Amygdala (tissue), 56 donors: ENCODE results near the gene GCFC2.
A peak's percentile ranks its signal among the peaks of the same experiment; 100 is the strongest.

Experiments used
- DNase-seq, 56 donors: peaks; one replicate each; lab custom pipeline; 2025; lab: John Stamatoyannopoulos, UW

GCFC2 gene

DNA sequence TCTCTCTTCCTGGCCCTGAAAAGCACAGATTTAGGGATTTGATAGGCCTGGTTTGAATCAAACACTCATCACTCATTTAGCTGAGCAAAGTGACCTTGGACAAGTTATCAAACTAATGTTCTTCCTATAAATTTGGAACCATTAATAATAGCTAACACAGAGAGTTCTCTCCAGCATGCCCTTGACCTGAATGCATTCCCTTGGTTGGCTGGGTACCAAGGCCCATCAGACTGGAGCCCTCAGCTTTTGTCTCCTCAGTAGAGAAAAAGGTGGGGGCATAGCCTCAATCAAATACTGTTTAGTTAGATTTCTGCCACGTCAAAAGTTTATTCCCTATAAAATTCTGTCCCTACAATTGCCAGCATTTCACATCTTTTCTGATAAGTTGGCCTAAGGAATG lies 77.9 kb downstream of the GCFC2 start:
- DNase-seq = no peak

DNA sequence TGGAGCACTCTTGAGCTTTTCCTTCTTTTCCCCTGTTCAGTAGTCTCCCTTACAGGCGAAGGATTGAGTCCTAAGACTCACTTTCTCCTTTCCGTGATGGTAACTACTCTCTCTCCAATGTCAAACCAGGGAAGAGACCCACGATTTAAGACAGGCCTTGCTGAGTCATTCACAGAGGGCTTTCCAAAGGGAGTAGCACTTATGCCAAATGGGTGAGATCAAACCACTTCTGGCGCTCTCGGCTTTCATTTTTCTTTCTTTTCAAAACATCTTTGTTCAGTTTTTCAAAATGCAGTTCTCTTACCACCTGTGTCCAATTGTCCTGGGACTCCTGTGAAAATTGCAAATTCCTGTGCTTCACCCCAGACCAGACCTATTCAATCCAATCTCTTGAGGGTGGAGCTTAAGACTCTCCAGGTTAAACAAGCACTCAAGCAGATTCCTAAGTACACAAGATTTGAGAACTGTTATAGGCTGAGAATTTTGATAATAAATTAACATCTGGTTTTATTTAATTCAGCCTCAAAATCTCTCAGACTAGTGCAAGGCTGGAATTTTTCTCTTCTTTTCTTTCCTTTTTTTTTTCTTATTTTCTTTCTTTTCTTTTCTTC lies 78.5 kb downstream of the GCFC2 start:
- DNase-seq = no peak

DNA sequence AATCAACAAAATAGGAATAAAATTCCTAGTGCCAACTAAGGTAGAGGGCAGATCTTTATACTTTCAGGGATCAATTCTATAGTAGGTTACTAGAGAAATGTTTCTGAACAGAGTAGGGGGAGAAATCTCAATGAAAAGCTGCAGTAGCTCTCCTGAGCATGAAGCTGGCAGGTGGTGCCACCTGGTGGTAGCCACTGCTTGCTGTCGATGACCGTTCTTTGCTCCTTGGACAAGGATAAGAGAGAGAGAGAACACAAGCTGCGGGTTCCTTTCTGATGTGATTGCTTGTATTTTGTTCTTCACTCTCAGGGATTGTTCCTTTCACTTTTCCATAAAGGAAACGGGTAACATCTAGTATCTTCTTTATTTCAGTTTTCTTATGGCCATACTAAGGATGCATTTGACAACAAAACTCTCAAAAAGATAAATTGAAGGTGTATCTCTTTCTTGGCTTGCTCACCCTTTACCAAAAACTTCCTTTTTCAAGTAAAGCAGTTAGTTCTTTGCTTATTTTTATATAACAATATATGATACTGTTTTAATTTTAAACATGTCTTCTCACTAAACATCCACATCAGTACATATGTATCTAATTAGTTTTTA lies 82.7 kb downstream of the GCFC2 start:
- peak in 42 of 56 donors; percentile 1 to 80 (median 30) for DNase-seq

DNA sequence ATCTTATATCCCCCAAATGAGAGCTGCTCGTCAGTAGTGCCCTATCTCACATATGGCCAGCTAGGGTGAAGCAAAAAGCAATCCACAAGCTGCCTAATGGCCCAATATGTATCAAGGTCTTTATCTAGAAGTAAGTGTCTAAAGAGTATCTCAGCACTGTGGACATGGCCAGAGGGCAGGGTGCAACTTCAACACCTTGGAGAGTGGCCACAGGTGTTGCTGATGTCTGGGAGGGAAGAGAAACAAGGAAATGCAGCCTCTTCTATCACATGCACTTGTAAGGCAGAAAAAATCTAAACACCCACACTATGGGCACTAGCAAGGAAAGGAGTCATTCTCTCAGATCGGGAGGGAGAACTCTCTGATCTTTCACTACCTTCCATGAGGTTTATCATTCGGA lies 87.8 kb downstream of the GCFC2 start:
- no peak for DNase-seq

DNA sequence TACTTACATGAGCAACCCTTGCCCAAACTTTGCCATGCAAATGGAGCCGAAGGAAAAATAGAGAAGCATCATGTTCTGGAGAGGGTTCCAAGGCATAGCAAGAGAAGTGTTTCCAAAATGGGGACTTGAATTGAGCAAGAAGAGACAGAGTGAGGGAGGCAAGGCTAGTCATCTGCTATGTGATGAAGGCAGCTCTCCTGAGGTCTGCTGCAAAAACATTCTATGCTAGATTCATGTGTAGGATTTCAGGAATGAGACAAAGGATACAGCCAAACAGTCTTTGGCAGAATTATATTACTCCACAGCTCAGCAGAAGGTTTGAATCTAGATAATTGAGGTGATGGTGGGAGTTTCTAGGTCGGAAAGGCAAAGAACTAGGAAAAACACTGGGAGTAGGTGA lies 88.2 kb downstream of the GCFC2 start:
- no peak for DNase-seq

DNA sequence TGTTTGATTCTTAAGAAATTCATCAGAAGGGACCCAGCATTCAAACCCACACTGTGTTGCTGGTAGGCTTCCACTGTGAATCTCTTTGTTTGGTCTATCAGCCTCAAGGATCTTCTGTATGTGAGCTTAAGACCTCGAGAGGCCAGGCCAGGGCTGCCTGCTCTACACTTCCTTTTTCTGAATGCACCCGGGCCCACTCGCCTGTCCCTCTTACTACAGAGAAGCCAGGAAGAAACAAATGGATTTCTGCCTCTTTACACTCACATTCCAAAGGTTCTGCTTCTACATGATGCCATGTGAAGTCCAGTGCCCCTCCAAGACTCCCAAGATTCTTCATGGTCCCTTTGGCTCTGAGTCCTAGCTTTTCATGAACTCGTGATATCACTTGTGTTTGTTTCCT lies 89.5 kb downstream of the GCFC2 start:
- no peak for DNase-seq

DNA sequence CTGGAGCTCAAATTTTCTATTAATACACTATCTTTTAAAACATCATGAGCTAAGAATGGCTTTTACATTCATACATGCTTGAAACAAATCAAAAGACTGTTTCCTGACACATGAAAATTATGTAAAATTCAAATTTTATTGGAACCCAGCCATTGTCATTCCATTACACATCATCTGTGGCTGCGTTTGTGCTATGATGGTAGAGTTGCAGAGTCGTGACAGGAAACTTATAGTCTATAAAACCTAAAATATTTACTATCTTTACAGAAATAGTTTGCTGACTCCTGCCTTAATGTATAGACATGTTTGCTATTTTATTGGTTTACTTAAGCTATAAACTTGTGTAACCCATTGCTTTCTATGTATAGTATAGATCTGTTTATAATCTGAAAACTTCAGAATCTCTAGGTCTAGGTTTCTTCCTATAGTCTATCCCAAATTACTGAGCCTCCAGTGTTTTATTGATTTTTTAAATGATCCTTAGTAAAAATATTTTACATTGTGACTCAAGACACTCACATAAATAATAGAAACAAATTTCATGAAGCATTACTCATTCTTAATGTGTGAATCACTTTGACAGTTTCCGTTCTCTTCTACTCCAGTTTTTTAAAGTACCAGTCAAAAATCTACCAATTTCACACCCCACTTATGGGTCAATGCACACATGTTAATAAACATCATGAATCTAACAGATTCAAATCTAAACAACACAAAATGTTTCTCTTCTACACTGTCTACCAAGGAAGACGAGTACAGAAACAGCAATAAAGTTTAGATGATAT lies 90.6 kb downstream of the GCFC2 start:
- DNase-seq = no peak

DNA sequence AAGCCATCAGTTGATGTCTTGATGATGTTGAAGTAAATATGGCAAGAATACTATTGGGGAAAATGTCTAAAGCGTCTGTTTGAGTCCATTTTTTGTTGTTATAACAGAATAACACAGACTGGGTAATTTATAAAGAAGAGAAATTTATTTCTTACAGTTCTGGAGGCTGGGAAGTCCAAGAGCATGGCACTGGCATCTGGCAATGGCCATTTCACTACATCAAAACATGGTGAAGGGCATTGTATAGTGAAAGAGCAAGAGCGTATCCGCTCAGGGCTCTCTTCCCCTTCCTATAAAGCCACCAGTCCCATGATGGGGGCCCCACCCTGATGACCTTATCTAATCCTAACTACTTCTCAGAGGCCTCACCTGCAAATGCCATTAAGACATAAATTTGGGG lies 93.8 kb downstream of the GCFC2 start:
- DNase-seq = no peak

DNA sequence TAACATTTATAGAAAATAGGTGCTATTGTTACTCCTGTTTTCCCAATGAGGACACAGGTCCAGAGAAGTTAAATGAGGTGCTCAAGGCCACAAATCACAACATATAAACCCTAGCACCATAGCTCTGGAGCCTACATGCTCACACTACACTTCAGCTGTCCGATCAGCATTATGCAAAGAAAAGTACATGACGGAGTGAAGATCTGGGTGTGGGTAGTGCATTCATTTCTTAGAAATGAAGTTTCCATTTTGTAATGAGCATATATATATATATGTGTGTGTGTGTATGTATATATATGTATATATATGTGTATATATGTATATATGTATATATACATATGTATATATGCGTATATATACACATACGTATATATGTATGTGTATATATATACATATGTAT lies 94.3 kb downstream of the GCFC2 start:
- no peak for DNase-seq

DNA sequence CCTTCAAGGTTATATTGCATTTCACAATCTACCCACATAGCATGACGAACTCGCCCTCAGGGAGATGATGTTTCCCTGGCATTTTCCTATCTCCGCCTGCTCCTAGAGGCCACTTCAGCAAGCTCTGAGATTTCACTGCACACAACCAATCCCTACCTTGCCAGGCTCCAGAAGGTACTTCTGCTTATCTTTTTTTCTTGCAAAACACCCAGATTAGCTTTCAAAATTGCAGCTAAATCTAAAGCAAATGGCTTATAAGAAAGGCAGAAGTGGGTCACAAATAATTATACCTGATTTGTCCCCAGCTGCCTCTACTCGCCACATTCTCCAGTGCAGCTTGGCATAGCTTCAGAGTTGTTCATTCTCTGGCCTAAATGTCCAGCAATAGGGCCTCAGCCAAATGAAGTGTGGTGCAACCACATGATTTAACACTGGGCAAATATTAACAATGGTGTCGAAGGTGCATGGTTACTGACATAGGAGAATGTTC lies 96.5 kb downstream of the GCFC2 start:
- no peak for DNase-seq

DNA sequence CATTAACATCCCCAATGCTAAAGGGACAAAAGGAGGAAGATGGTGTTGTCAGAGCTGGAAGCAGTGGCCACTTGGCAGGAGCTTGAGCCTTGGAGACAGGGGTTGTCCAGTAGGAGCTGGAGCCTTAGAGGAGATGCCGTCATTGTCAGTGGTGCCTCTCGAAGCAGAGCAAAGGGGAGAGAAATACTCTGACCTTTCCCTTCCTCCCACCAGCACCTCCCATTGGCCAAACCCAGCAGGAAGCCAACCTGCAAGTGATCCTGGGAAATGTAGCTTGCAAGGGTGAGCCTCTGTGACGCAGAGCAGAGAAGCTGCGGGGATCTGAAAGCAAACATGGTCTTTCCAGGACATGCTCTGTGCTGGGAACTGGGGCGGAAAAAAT lies 97.9 kb downstream of the GCFC2 start:
- DNase-seq = no peak
